ENCODE measurements around the gene RFXAP.

Gene RFXAP

DNA sequence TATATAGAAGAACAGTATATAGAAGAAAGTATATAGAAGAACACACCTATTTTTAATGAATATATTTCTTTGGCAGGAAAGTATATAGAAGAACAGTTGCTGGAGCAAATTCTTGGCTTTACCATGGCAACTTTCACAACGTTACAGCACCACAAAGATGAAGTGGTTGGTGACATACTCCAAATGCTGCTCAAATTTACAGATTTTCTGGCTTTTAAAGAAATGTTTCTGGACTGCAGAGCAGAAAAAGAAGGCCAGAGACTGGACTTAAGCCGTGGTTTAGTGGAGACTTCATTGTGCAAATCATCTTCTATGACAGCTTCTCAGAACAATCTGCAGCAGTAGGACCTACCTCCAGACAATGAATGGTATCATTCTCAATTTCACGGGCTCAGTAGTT is 24.3 kb upstream of the RFXAP start:
- no peak for DNase-seq (ENCODE audit: low spot score)
- TF ChIP-seq, protein P1, sequence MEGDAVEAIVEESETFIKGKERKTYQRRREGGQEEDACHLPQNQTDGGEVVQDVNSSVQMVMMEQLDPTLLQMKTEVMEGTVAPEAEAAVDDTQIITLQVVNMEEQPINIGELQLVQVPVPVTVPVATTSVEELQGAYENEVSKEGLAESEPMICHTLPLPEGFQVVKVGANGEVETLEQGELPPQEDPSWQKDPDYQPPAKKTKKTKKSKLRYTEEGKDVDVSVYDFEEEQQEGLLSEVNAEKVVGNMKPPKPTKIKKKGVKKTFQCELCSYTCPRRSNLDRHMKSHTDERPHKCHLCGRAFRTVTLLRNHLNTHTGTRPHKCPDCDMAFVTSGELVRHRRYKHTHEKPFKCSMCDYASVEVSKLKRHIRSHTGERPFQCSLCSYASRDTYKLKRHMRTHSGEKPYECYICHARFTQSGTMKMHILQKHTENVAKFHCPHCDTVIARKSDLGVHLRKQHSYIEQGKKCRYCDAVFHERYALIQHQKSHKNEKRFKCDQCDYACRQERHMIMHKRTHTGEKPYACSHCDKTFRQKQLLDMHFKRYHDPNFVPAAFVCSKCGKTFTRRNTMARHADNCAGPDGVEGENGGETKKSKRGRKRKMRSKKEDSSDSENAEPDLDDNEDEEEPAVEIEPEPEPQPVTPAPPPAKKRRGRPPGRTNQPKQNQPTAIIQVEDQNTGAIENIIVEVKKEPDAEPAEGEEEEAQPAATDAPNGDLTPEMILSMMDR (IDR thresholded peaks at IDR 0.05; ENCODE audit: extremely low read depth, insufficient read depth, missing control alignments) = no peak
- in situ Hi-C loops (cut with MboI; ENCODE audit: low pct_unique_long_range_greater_than_20kb, low sequenced_read_pairs, unreplicated experiment) = no loop called here

DNA sequence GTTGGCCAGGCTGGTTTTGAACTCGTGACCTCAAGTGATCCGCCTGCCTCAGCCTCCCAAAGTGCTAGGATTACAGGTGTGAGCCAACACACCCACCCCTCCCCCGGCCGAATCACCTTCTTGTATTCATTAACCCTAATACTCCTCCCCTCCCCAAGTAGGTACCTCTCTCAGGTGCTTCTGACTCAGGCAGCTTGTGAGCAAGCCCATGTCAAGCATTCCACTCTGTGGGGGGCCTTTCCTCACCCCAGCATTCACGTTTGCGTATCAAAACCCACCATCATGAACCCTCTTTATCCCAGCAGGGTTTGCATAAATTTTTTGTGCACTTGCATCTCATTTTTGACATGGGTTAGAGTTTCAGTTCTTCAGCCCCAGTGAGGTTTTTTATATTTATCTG is 23.6 kb upstream of the RFXAP start:
- DNase-seq (ENCODE audit: low spot score) = no peak
- in situ Hi-C loops (cut with MboI; ENCODE audit: low pct_unique_long_range_greater_than_20kb, low sequenced_read_pairs, unreplicated experiment) = no loop called here

DNA sequence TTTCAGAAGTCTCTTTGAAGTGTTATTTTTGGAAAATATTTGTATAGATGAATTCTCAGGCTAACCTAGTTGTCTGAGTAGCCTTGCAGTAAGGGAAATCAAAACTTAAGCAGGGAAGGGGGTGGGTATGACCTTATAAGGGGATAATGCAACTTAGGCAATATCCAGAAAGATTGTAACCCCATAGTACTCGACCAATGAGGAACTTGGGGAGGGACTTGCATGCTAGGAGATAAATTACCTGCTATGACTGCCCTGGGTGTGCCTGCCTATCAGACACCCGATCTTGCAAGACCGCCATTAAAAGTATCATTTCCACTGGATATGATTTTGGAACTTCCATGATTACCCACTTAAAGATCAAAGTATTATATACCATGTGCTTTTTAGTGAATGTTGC is 23.0 kb upstream of the RFXAP start:
- in situ Hi-C loops (cut with MboI; ENCODE audit: low pct_unique_long_range_greater_than_20kb, low sequenced_read_pairs, unreplicated experiment) = no loop called here
- no peak for DNase-seq (ENCODE audit: low spot score)
- TF ChIP-seq, protein P1 (IDR thresholded peaks at IDR 0.05; ENCODE audit: extremely low read depth, insufficient read depth, missing control alignments) = no peak

More for the DNA sequence above, 23.6 kb upstream of the RFXAP start:
- TF ChIP-seq, protein P1 (IDR thresholded peaks at IDR 0.05; ENCODE audit: extremely low read depth, insufficient read depth, missing control alignments) = no peak

- in situ Hi-C loops (cut with MboI; ENCODE audit: low pct_unique_long_range_greater_than_20kb, low sequenced_read_pairs, unreplicated experiment) = no loop called here
- no peak for DNase-seq (ENCODE audit: low spot score)
- TF ChIP-seq, protein P1 (IDR thresholded peaks at IDR 0.05; ENCODE audit: extremely low read depth, insufficient read depth, missing control alignments) = no peak
Observed at GRCh38 chr13:36801035-36801434, 18.0 kb upstream of the RFXAP start.

GRCh38 chr13:36804588-36804987 is 14.4 kb upstream of the RFXAP start:
- TF ChIP-seq, protein P1 (IDR thresholded peaks at IDR 0.05; ENCODE audit: extremely low read depth, insufficient read depth, missing control alignments) = no peak
- in situ Hi-C loops (cut with MboI; ENCODE audit: low pct_unique_long_range_greater_than_20kb, low sequenced_read_pairs, unreplicated experiment) = no loop called here
- DNase-seq (ENCODE audit: low spot score) = no peak

DNA sequence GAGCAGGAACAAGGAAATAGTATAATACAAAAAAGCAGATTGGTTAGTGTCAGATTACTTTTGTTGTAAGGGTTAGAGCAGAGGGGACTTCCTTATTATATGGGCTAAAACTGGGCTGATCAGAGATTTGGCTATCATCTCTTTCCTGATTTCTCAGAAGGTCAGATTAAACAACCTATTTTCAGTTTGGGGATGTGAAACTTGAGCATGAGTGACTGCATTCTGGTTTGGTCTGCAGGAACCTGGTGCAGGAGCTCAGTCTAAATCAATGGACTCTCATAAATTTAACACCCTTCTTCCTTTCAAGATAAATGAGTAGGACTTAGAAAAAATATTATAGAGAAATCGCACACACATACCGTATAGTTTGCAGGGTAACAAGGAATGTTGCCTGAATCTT is 12.9 kb upstream of the RFXAP start:
- TF ChIP-seq, protein P1 (IDR thresholded peaks at IDR 0.05; ENCODE audit: extremely low read depth, insufficient read depth, missing control alignments) = no peak
- no peak for DNase-seq (ENCODE audit: low spot score)
- in situ Hi-C loops (cut with MboI; ENCODE audit: low pct_unique_long_range_greater_than_20kb, low sequenced_read_pairs, unreplicated experiment) = no loop called here

DNA sequence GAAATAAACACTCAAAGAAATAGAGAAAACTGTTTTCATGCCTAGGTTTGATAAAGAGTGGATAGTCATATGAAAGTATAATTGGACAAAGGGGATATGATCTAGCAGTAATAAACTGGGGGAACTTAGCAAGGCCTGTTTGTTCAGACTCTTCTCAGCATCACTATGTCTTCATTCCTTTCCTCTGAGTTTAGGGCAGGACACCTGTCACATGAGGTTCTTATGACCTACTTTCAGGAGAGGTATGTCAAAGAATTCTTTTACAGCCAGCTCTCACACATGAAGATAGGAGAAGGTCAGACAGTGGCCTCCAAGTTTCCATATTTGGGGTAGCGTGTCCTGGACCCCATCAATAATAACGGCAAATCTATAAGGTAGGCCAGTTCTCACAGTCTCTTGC is 11.4 kb upstream of the RFXAP start:
- no peak for DNase-seq (ENCODE audit: low spot score)
- in situ Hi-C loops (cut with MboI; ENCODE audit: low pct_unique_long_range_greater_than_20kb, low sequenced_read_pairs, unreplicated experiment) = no loop called here
- TF ChIP-seq, protein P1 (IDR thresholded peaks at IDR 0.05; ENCODE audit: extremely low read depth, insufficient read depth, missing control alignments) = no peak
